CD4-positive, alpha-beta T cell treated with Interleukin-15 for 4 hours (primary cell): ENCODE measurements around the gene TUBGCP4.
"Not testable (repeated sequence)": the region's sequence is repeated elsewhere in the genome, so short reads cannot be mapped to it uniquely, and the experiment has no call there.

Source experiments
- DNase-seq: peaks from one replicate; pipeline ENCODE4 v3.0.0-alpha.2; 2020; ENCODE audit warnings: low spot score

TUBGCP4 gene

GRCh38 chr15:43370975-43371974, at the start of gene TUBGCP4, which contains the start of gene ZSCAN29:
TSS of gene TUBGCP4 (plus strand) at chr15:43371101. CDS start at chr15:43371355, 254 bp downstream.
TSS of gene ZSCAN29 (minus strand) at chr15:43371043. CDS start at chr15:43369913, 1,130 bp downstream.
- DNase-seq, result peak; percentile 70

- no peak for DNase-seq
Observed at GRCh38 chr15:43325039-43325684, 45.7 kb upstream of the TUBGCP4 start.

- no peak for DNase-seq
Observed at GRCh38 chr15:43329217-43329959, 41.5 kb upstream of the TUBGCP4 start.

- peak; percentile 91 for DNase-seq
Observed at GRCh38 chr15:43329960-43330779, 40.7 kb upstream of the TUBGCP4 start, which contains the start of gene LCMT2. TSS of gene LCMT2 (minus strand) at chr15:43330573. CDS start at chr15:43330489, 84 bp downstream.

GRCh38 chr15:43330780-43331087, 40.2 kb upstream of the TUBGCP4 start:
- DNase-seq, result no peak

- no peak for DNase-seq
Observed at GRCh38 chr15:43346305-43346704, 24.6 kb upstream of the TUBGCP4 start.

- no peak for DNase-seq
Observed at GRCh38 chr15:43347114-43347513, 23.8 kb upstream of the TUBGCP4 start.

GRCh38 chr15:43352693-43353382, 18.1 kb upstream of the TUBGCP4 start:
- no peak for DNase-seq

- DNase-seq, result no peak
Observed at GRCh38 chr15:43360821-43361220, 10.1 kb upstream of the TUBGCP4 start.

- no peak for DNase-seq
Observed at GRCh38 chr15:43361313-43361903, 9.5 kb upstream of the TUBGCP4 start.

GRCh38 chr15:43370310-43370974, 459 bp upstream of the TUBGCP4 start:
- DNase-seq, result peak; percentile 13

GRCh38 chr15:43376017-43376705, 5.3 kb downstream of the TUBGCP4 start:
- peak; percentile 49 for DNase-seq

- DNase-seq, result no peak
Observed at GRCh38 chr15:43378601-43379000, 7.7 kb downstream of the TUBGCP4 start.

GRCh38 chr15:43382310-43382709, 11.4 kb downstream of the TUBGCP4 start:
- DNase-seq, result no peak

- DNase-seq, result no peak
Observed at GRCh38 chr15:43383070-43383469, 12.2 kb downstream of the TUBGCP4 start.

- DNase-seq, result no peak
Observed at GRCh38 chr15:43390723-43391122, 19.8 kb downstream of the TUBGCP4 start.

GRCh38 chr15:43393592-43393991, 22.7 kb downstream of the TUBGCP4 start:
- not testable (repeated sequence) for DNase-seq

- no peak for DNase-seq
Observed at GRCh38 chr15:43402255-43402654, 31.4 kb downstream of the TUBGCP4 start.

- no peak for DNase-seq
Observed at GRCh38 chr15:43403616-43404015, 32.7 kb downstream of the TUBGCP4 start.
